ENCODE data around the gene CRYGN.

Gene CRYGN

GRCh38 chr7:151415375-151416105 lies 24.4 kb downstream of the CRYGN start:
- Mint-ChIP-seq H3K9me3 (peaks cover 5% of the 10 kb centered on the region), H3K4me1 (ENCODE audit: low read depth) (peaks cover 6% of the 10 kb centered on the region), H3K4me3 (no peak overlapping the region), H3K36me3 (ENCODE audit: low read depth) (peaks cover 5% of the 10 kb centered on the region), H3K27me3 (ENCODE audit: low read depth) (peaks cover 52% of the 10 kb centered on the region), H3K27ac (no peak overlapping the region)

GRCh38 chr7:151413241-151413640 lies 26.7 kb downstream of the CRYGN start:
- Mint-ChIP-seq H3K27me3 (ENCODE audit: low read depth) (peaks cover 60% of the 10 kb centered on the region), H3K4me1 (ENCODE audit: low read depth) (peaks cover 11% of the 10 kb centered on the region), H3K27ac (no peak overlapping the region), H3K36me3 (ENCODE audit: low read depth) (peaks cover 3% of the 10 kb centered on the region), H3K4me3 (no peak overlapping the region), H3K9me3 (peaks cover 3% of the 10 kb centered on the region)

GRCh38 chr7:151412318-151412717 lies 27.6 kb downstream of the CRYGN start:
- Mint-ChIP-seq H3K27ac (no peak overlapping the region), H3K27me3 (ENCODE audit: low read depth) (peaks cover 59% of the 10 kb centered on the region), H3K4me1 (ENCODE audit: low read depth) (peaks cover 11% of the 10 kb centered on the region), H3K4me3 (no peak overlapping the region), H3K9me3 (no peaks in the 10 kb centered on the region), H3K36me3 (ENCODE audit: low read depth) (peaks cover 2% of the 10 kb centered on the region)

- Mint-ChIP-seq H3K4me3 (no peak overlapping the region), H3K27me3 (ENCODE audit: low read depth) (peaks cover 59% of the 10 kb centered on the region), H3K27ac (no peak overlapping the region), H3K36me3 (ENCODE audit: low read depth) (peaks cover 2% of the 10 kb centered on the region), H3K9me3 (no peaks in the 10 kb centered on the region), H3K4me1 (ENCODE audit: low read depth) (peaks cover 11% of the 10 kb centered on the region)
These were observed 28.4 kb downstream of the CRYGN start for GRCh38 chr7:151411551-151411950.

- no peak overlapping the region for H3K27ac Mint-ChIP-seq
- H3K27me3 Mint-ChIP-seq (ENCODE audit: low read depth) = peaks cover 60% of the 10 kb centered on the region
- no peaks in the 10 kb centered on the region for H3K9me3 Mint-ChIP-seq
- H3K36me3 Mint-ChIP-seq (ENCODE audit: low read depth) = peaks cover 2% of the 10 kb centered on the region
- H3K4me3 Mint-ChIP-seq = no peak overlapping the region
- H3K4me1 Mint-ChIP-seq (ENCODE audit: low read depth) = peaks cover 11% of the 10 kb centered on the region
These were observed 29.2 kb downstream of the CRYGN start for GRCh38 chr7:151410405-151411390.

- Mint-ChIP-seq H3K9me3 (no peaks in the 10 kb centered on the region), H3K4me1 (ENCODE audit: low read depth) (peaks cover 11% of the 10 kb centered on the region), H3K4me3 (peak within 1 kb of the TSS; percentile 57), H3K36me3 (ENCODE audit: low read depth) (peaks cover 2% of the 10 kb centered on the region), H3K27me3 (ENCODE audit: low read depth) (peaks cover 60% of the 10 kb centered on the region), H3K27ac (no peak within 1 kb of the TSS)
These were observed 30.1 kb downstream of the CRYGN start, which contains the start of gene WDR86 for GRCh38 chr7:151409667-151410404. Gene WDR86 (minus strand): TSS chr7:151410038. CDS start chr7:151409589, 449 bp downstream.

GRCh38 chr7:151408839-151409666 lies 30.9 kb downstream of the CRYGN start:
- Mint-ChIP-seq H3K4me1 (ENCODE audit: low read depth) (peaks cover 8% of the 10 kb centered on the region), H3K36me3 (ENCODE audit: low read depth) (peaks cover 2% of the 10 kb centered on the region), H3K27ac (no peak overlapping the region), H3K4me3 (peak overlapping the region; percentile 57), H3K9me3 (no peaks in the 10 kb centered on the region), H3K27me3 (ENCODE audit: low read depth) (peaks cover 52% of the 10 kb centered on the region)

GRCh38 chr7:151408498-151408838 lies 31.5 kb downstream of the CRYGN start:
- no peaks in the 10 kb centered on the region for H3K9me3 Mint-ChIP-seq
- H3K27me3 Mint-ChIP-seq (ENCODE audit: low read depth) = peaks cover 47% of the 10 kb centered on the region
- peaks cover 2% of the 10 kb centered on the region for H3K36me3 Mint-ChIP-seq (ENCODE audit: low read depth)
- H3K27ac Mint-ChIP-seq = no peak overlapping the region
- H3K4me3 Mint-ChIP-seq = peak overlapping the region; percentile 57
- H3K4me1 Mint-ChIP-seq (ENCODE audit: low read depth) = peaks cover 6% of the 10 kb centered on the region

GRCh38 chr7:151406886-151407583 lies 32.9 kb downstream of the CRYGN start:
- Mint-ChIP-seq H3K27me3 (ENCODE audit: low read depth) (peaks cover 33% of the 10 kb centered on the region), H3K4me1 (ENCODE audit: low read depth) (peaks cover 4% of the 10 kb centered on the region), H3K4me3 (no peak overlapping the region), H3K9me3 (no peaks in the 10 kb centered on the region), H3K27ac (no peak overlapping the region), H3K36me3 (ENCODE audit: low read depth) (peaks cover 2% of the 10 kb centered on the region)

- Mint-ChIP-seq H3K36me3 (ENCODE audit: low read depth) (peaks cover 2% of the 10 kb centered on the region), H3K4me3 (no peak overlapping the region), H3K4me1 (ENCODE audit: low read depth) (peaks cover 4% of the 10 kb centered on the region), H3K9me3 (no peaks in the 10 kb centered on the region), H3K27me3 (ENCODE audit: low read depth) (peaks cover 27% of the 10 kb centered on the region), H3K27ac (no peak overlapping the region)
These were observed 33.7 kb downstream of the CRYGN start for GRCh38 chr7:151406051-151406875.

- H3K27ac Mint-ChIP-seq = no peak overlapping the region
- peaks cover 4% of the 10 kb centered on the region for H3K4me1 Mint-ChIP-seq (ENCODE audit: low read depth)
- H3K36me3 Mint-ChIP-seq (ENCODE audit: low read depth) = no peaks in the 10 kb centered on the region
- H3K27me3 Mint-ChIP-seq (ENCODE audit: low read depth) = peaks cover 25% of the 10 kb centered on the region
- H3K9me3 Mint-ChIP-seq = no peaks in the 10 kb centered on the region
- H3K4me3 Mint-ChIP-seq = no peak overlapping the region
These were observed 34.4 kb downstream of the CRYGN start for GRCh38 chr7:151405588-151405987.

GRCh38 chr7:151405056-151405455 lies 34.9 kb downstream of the CRYGN start:
- H3K36me3 Mint-ChIP-seq (ENCODE audit: low read depth) = no peaks in the 10 kb centered on the region
- no peaks in the 10 kb centered on the region for H3K9me3 Mint-ChIP-seq
- no peak overlapping the region for H3K4me3 Mint-ChIP-seq
- peaks cover 4% of the 10 kb centered on the region for H3K4me1 Mint-ChIP-seq (ENCODE audit: low read depth)
- peaks cover 25% of the 10 kb centered on the region for H3K27me3 Mint-ChIP-seq (ENCODE audit: low read depth)
- H3K27ac Mint-ChIP-seq = no peak overlapping the region

Data from T-helper 1 cell treated with Interleukin-12 subunit alpha and Interleukin-12 subunit beta and Interleukin-4 antibody, amounts not matched to agents 30 μg/mL and 1 μg/mL, for 36 hours (primary cell).